ENCODE results near the gene P2RY11.

Gene P2RY11

GRCh38 chr19:10087296-10088061 lies 24.0 kb upstream of the P2RY11 start:
- no peak for TF ChIP-seq CTCF (IDR thresholded peaks at IDR 0.05; ENCODE audit: borderline replicate concordance, insufficient read depth, low read depth, low read length)
- H3K4me3 ChIP-seq (ENCODE audit: low read depth, low read length), result peak overlapping the region; percentile 95

GRCh38 chr19:10088949-10089554 lies 22.4 kb upstream of the P2RY11 start:
- TF ChIP-seq CTCF (IDR thresholded peaks at IDR 0.05; ENCODE audit: borderline replicate concordance, insufficient read depth, low read depth, low read length), result no peak
- H3K4me3 ChIP-seq (ENCODE audit: low read depth, low read length), result no peak overlapping the region

GRCh38 chr19:10089801-10090375 lies 21.6 kb upstream of the P2RY11 start:
- no peak overlapping the region for H3K4me3 ChIP-seq (ENCODE audit: low read depth, low read length)
- no peak for TF ChIP-seq CTCF (IDR thresholded peaks at IDR 0.05; ENCODE audit: borderline replicate concordance, insufficient read depth, low read depth, low read length)

GRCh38 chr19:10091370-10091687 lies 20.2 kb upstream of the P2RY11 start:
- no peak for TF ChIP-seq CTCF (IDR thresholded peaks at IDR 0.05; ENCODE audit: borderline replicate concordance, insufficient read depth, low read depth, low read length)
- H3K4me3 ChIP-seq (ENCODE audit: low read depth, low read length), result no peak overlapping the region

GRCh38 chr19:10091895-10092641 lies 19.4 kb upstream of the P2RY11 start:
- H3K4me3 ChIP-seq (ENCODE audit: low read depth, low read length), result no peak overlapping the region
- no peak for TF ChIP-seq CTCF (IDR thresholded peaks at IDR 0.05; ENCODE audit: borderline replicate concordance, insufficient read depth, low read depth, low read length)

GRCh38 chr19:10092648-10093294 lies 18.7 kb upstream of the P2RY11 start:
- no peak overlapping the region for H3K4me3 ChIP-seq (ENCODE audit: low read depth, low read length)
- TF ChIP-seq CTCF (IDR thresholded peaks at IDR 0.05; ENCODE audit: borderline replicate concordance, insufficient read depth, low read depth, low read length), result no peak
